ENCODE data around the gene DDR1.

GRCh38 chr6:30893001-30893591, 8.8 kb downstream of the DDR1 start:
- TF ChIP-seq CTCF (IDR thresholded peaks at IDR 0.05; ENCODE audit: low read depth, low read length), result peak; percentile 18
- TF ChIP-seq POLR2A (IDR thresholded peaks at IDR 0.05; ENCODE audit: extremely low read depth, insufficient read length), result no peak

Data from NB4 (cell line).